Fibroblast of skin of scalp (primary cell): ENCODE results near the gene DHRS4. TPM values are rescaled to one million over a fixed set of nuclear protein-coding genes. Genes with fewer than 3 reads are reported as not detected.

Experiments
- DNase-seq: peaks from one replicate; pipeline ENCODE4 v3.0.0-alpha.2; 2013
- polyA plus RNA-seq, 2 experiments: library from polyadenylated mRNA; unstranded; fragments of 120-200 nt; gene quantifications; one replicate each; pipeline ENCODE4 v1.2.1, GENCODE V29; 2013; ENCODE audit not compliant: insufficient read length in 2 of 2

DHRS4 gene
- polyA plus RNA-seq (2013, experiment 1 of 2; ENCODE audit: insufficient read length), result 36.5 TPM
- polyA plus RNA-seq (2013, experiment 2 of 2; ENCODE audit: insufficient read length), result 34.4 TPM

GRCh38 chr14:23953464-23954278, at the start of gene DHRS4:
TSS of gene DHRS4 (plus strand) at chr14:23953770. CDS start at chr14:23953789, 19 bp downstream.
- peak; percentile 82 for DNase-seq

- peak; percentile 57 for DNase-seq
Measured at GRCh38 chr14:23910101-23910875, 43.3 kb upstream of the DHRS4 start.

- DNase-seq, result no peak
Measured at GRCh38 chr14:23910876-23911210, 42.7 kb upstream of the DHRS4 start.

- DNase-seq, result no peak
Measured at GRCh38 chr14:23915559-23915958, 38.0 kb upstream of the DHRS4 start.

GRCh38 chr14:23916004-23916403, 37.6 kb upstream of the DHRS4 start:
- DNase-seq, result no peak

GRCh38 chr14:23916446-23916845, 37.1 kb upstream of the DHRS4 start:
- no peak for DNase-seq

DNA sequence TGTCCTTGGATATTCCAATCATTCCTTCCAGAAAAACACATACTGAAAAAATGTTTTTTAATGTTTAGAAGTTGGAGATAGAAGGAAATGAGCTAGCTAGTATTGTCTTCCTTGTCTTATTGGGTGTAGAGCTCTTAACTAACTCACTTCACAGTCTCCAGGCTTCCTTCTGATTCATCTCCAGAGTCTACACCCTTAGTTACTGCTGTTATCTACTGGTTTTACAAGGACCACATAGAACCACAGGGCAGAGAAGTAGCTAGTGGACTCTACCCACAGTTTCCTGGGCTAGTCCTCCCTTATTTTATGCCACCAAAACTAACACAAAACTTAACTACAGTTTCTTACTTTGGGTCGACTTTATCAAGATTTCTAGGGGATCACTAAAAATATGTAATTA, 31.0 kb upstream of the DHRS4 start:
- DNase-seq, result no peak

DNA sequence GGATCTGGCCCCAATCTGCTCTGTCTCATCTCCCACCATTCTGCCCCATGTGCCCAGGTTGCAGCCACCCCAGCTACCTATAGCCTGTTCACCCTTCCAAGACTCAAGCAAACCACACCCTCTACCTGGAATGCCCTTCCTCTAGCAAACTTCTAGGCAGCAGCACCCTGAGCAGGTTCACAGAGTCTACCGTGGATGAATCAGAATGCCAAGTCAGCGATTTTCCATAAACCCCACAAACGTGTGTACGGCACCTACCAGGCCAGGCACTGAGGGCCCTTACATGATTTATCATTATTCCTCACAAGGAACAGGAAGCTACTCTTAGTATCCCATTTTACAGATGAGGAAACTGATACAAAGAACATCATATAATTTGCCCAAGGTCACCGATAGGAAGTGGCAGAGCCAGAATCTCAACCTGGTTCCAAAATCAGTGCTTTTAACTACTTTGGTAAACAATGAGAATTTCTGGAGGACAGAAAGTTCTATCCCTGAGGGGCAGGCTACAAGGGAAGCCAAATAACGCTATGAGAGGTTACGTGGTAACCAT, 28.0 kb upstream of the DHRS4 start:
- DNase-seq, result no peak

- DNase-seq, result no peak
Measured at GRCh38 chr14:23926543-23926942, 27.0 kb upstream of the DHRS4 start.

DNA sequence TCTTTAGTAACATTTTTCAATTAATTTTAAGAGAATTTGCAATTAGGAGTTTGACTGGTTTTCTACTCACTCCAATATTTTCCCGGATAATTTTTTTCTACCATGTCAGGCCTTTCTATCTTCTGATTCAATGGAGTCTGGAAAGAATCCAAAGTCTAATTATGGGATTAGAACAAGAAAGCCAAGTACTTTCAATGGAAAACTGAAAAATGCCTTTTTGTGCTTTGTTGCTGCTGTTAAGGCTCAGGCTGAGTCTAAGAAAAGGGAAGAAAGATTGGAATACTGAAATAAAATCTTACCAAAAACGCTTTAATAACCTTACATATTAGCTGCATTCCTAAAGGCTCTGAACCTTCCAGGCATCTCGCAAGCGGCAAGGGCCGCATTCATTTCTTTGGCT, 24.4 kb upstream of the DHRS4 start:
- no peak for DNase-seq

GRCh38 chr14:23929822-23930294, 23.7 kb upstream of the DHRS4 start:
- peak; percentile 75 for DNase-seq

- DNase-seq, result peak; percentile 31
Measured at GRCh38 chr14:23930742-23931141, 22.8 kb upstream of the DHRS4 start.

- DNase-seq, result no peak
Measured at GRCh38 chr14:23931721-23932289, 21.8 kb upstream of the DHRS4 start.

GRCh38 chr14:23932639-23933038, 20.9 kb upstream of the DHRS4 start:
- DNase-seq, result no peak

DNA sequence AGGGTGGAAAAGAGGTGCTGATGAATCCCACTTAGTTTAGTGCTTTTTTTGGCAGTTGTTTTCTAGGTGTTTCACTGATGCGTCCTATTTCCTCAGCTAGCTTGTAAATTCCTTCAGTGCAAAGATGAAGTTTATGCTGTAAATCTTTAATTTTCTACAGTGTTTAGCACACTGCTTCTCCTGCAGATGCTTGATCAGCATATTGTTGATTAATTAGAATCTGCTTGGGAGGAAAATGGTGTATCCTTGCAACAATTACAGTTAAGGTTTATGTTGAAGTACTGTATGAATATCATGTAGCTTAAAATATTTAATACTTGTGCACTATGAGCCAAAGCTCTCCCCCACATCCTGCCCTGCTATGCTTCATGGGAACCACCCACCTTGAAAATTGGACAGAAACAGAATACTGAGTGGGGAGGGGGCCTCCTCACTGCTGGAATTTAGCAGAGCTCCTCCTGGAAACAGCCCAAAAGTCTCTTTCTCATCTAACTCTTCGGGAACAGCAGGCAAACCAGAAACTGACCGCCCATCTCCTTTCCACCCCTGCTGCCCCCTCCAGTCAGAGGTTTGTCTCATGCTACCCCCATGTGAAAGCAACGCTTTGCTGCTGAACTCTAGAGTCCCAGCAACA, 20.3 kb upstream of the DHRS4 start:
- DNase-seq, result no peak

DNA sequence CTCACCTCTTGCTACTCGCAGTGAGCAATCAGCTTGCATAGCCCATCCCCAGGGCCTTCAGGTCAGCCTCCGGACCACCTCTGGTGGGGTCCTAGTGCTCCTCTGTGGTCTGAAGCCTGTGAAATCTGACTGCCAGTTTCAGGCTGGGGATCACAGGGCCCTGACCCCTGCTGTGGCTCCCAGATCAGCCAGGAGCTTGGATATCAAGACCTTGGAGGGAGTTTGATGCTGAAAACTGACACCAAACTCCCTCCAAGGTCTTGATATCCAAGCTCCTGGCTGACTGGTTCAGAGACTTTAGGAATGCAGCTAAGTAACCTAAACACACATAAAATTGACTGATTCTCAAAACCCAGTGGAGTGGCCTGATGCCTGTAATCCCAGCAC, 19.8 kb upstream of the DHRS4 start:
- DNase-seq, result no peak

DNA sequence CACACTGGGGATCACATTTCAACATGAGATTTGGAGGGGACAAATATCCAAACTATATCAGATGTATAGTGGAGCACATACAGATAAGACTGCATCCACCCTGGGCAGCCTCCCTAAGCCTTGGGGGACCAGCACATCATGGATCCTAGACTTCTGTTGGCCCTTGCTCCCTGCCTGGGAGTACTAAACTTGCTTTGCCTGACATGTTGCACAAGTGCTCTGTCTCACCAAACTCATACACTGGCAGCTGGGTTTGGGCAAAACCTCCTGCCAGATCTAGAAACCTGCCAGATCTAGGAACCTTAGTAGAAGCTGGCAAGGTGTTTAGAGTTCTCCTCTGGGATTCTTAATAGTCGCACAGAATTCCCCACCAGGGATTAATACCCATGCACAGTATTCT, 18.4 kb upstream of the DHRS4 start:
- no peak for DNase-seq

DNA sequence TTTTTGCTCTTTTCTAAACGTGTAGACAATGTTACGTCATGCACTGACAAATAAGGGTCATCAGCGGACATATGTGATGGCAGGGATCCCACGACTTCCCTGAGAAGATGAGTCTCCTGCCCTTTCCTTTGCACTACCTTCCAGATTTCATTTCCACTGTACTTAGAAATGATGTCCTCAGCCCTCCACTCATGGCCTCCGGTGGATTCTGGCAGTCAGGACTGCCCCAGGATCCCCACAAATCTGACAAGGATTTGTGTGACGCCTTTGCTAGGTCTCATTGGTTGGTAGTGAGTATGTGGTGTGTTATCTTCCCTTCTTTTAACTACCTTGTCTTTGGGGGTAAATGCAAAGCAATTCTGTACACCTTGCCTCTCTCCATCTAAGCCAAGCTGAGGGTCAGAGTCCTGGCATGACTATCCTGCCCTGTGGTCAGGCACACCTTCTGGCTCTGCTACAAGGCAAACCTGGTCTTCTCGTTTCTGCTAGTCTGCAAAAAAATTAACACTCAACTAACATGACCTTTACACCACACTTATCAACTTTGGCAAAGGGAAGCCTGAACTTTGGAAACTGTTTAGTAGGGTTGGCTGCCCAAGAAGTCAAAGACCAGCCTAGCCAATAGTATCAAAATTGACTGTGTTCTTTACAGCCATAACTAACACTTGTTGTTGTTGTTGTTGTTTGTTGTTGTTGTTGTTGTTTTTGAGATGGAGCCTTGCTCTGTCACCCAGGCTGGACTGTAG, 17.3 kb upstream of the DHRS4 start:
- DNase-seq, result no peak

DNA sequence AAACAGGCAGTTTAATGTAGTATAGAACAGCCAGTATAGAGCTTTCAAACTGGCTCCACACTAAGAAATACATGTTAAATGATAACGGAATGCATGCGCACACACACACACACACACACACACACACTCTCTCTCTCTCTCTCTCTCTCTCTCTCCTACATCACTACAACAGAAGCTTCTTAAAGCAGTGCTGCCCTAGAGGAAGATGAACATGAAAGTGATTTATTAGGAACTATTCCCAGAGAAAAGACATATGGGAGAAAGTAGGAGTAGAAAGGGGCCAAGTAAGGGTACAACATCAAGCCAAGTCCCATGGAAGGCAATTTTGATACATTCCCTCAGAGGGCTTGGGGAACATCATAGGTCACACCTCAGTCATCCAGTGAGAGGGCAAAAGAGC, 16.4 kb upstream of the DHRS4 start:
- DNase-seq, result no peak

- no peak for DNase-seq
Measured at GRCh38 chr14:23938823-23939222, 14.7 kb upstream of the DHRS4 start.

GRCh38 chr14:23939607-23940326, 13.8 kb upstream of the DHRS4 start:
- no peak for DNase-seq
